ENCODE results near the gene PITX3. TPM values are rescaled to one million over a fixed set of nuclear protein-coding genes. Genes with fewer than 3 reads are reported as not detected.
A peak's percentile ranks its signal among the peaks of the same experiment; 100 is the strongest.
"Not testable (repeated sequence)": the region's sequence is repeated elsewhere in the genome, so short reads cannot be mapped to it uniquely, and the experiment has no call there.

PITX3 gene
- total RNA-seq, 2 donors from 2014 or later = not detected

DNA sequence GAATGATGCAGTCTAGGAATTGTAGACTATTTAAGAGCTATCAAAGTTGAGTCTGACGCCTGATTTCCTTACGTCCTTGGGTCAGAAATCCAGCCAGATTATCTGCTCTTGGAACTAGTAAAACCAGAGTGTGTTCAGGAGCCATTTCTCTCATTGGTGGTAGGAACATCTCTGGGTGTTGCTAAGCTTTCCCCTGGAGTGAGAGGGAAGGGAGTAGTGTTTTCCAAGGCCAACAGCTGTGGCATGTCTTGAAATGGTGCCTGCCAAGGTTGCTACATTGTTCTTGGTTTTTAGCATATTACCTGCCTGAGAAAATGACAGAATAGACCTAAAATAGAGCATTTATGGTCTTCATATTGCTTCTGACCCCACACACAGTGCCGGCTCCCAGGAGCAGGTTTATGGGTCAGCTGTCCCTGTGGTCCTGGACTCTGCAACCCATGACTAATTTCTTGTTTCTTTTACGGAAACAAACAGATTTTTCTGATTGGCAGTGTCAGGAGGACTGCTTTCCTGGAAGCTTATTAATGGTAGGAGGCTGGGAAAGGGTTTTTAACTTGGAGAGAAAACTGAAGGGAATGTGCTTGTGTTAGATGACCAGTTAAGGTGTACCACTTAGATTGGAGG lies 21.5 kb upstream of the PITX3 start:
- intact Hi-C loops (cut with DNase I) = no loop called here
- ATAC-seq = peak in 1 of 2 donors; percentile 27

DNA sequence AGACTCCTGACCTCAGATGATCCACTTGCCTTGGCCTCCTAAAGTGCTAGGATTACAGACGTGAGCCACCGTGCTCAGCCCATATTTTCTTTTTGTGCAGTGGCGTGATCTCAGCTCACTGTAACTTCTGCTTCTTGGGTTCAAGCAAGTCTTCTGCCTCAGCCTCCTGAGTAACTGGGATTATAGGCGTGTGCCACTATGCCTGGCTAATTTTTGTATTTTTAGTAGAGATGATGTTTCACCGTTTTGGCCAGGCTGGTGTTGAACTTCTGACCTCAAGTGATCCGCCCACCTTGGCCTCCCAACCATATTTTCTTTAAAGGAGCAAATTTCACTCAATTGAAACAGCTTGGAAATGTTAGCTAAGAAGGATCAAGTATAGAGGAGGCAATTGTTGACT lies 20.5 kb upstream of the PITX3 start:
- DNase-seq (no peak), ATAC-seq (no peak)
- intact Hi-C loops (cut with DNase I) = no loop called here

More for the DNA sequence above, 21.5 kb upstream of the PITX3 start:
- no peak for DNase-seq

DNA sequence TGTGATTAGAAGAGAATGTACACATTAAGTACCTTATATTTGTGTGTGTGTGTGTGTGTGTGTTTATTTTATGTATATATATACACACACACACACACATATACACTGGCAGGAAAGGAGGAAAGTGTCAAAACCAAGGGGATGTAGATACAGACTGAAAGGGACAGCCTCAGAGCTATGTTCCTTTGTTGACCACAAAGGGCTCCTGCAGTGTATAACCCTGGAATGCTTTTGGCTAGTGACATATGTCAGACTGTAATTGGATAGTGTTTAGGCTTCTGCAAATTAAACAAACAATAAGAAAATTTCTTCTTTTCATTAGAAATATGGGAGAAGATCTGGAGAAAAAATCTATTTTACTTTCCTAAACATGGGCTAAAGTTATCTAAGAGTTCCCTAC lies 19.9 kb upstream of the PITX3 start:
- ATAC-seq (no peak), DNase-seq (no peak)
- intact Hi-C loops (cut with DNase I) = no loop called here

DNA sequence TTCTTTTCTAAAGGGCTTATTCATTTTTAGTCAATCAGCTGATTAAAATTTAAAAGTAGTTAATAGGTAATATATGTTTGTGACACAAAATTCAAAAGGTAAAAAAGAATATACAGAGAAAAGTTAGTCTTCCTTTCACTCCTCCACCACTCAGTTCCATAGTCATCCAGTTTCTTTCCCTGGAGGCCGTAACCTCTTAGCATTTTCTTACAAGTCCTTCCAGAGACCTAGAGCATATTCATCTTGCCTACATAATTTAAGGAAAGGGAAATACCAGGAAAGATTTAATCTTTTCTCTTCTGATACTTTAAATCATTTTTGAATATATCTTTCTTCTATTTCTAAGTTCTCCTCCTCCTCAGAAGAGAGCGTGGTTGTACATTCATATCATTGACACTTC lies 14.1 kb upstream of the PITX3 start:
- DNase-seq (no peak), ATAC-seq (no peak)
- intact Hi-C loops (cut with DNase I) = no loop called here

DNA sequence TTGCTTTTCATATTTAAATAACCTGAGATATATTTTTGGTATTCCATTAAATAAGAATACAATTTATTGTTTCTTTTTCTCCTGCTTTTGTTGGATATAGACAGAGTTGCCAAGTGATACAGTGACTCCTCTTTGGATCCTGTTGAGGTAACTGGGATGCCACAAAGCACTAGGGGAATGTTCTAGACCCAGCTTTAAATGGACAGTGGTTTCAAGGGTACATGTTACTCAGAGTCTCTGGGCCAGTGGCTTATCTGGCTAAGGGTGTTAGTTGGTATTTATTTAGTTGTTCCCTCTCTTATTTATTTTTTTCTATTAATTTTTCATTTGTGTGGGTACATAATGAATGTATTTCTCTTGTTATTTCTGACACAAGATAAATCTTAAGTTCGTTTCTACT lies 13.1 kb upstream of the PITX3 start:
- ATAC-seq (no peak), DNase-seq (no peak)
- intact Hi-C loops (cut with DNase I) = no loop called here

DNA sequence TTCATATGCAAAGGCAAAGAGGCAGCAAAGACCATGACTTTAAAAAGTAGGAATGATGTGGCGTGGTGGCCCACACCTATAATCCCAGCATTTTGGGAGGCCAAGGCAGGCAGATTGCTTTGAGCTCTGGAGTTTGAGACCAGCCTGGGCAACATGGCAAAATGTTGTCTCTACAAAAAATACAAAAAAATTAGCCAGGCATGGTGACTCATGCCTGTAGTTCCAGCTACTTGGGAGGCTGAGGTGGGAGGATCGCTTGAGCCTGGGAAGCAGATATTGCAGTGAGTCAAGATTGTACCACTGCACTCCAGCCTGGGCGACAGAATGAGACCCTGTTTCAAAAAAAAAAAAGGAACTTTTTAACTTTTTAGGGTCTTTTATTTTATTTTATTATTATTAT lies 11.2 kb upstream of the PITX3 start:
- ATAC-seq; intact Hi-C loops (cut with DNase I); DNase-seq: not testable (repeated sequence)

DNA sequence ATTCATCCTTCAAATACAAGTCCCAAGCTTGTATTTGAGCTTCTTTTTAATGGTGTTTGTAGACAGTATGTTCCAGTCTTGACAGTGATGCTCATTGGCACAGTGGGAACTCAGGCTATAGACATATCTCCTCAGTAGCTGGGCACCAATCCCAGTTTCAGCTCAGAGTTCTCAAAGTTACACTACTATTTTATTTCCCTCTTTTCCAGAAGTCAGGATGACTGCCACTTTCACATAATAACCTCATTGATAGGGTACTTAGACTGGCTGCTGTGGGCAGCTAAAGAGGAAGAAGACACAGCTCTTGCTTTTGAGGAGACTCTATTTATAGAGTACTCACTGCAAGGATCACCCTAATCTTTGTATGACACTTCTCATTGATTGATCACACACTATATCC lies 6.4 kb upstream of the PITX3 start:
- intact Hi-C loops (cut with DNase I) = loop anchor here in 1 of 2 donors (10.0 kb wide), 1 partner anchor 47 kb away; no protein-coding TSS in a partner anchor
- no peak for ATAC-seq
- no peak for DNase-seq

DNA sequence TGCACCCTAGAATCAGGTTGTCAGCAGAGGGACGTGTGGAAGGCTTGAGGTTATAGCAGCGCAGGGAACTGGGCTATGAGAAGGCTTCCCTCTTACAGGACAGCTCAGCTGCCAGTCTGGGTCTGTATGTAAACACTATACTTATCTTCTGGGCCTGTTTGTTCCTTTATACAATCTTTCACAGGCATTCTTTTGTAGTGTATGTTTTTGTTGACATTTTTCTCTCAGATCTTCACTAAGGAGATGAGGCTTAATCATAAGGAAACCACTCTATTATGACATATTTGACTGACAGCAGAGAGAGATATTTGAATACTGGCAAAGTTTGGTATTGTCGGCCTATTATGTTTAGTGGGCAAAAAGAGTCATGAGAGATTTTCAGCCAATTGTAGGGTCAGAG lies 4.9 kb upstream of the PITX3 start:
- DNase-seq (no peak), ATAC-seq (no peak)
- intact Hi-C loops (cut with DNase I) = loop anchor here in 1 of 2 donors (10.0 kb wide), 1 partner anchor 49 kb away; no protein-coding TSS in a partner anchor

DNA sequence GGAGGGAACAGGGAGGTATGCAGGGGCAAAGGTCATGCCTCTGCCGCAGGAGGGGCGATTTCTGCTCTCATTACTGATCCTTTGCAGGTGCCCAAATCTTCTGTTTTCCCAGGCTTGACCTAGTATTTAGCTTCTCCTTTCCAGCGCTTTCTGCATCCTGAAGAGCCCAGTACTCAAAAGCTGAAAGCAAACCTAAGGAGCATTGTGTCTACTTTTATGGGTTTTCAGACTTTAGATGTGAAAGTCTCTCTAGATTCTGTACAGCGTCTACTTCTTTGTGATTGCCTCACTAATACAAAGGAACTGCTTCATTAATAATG lies 4.6 kb upstream of the PITX3 start:
- DNase-seq (no peak), ATAC-seq (peak in 1 of 2 donors; percentile 0)
- intact Hi-C loops (cut with DNase I) = loop anchor here in 1 of 2 donors (10.0 kb wide), 1 partner anchor 49 kb away; no protein-coding TSS in a partner anchor

DNA sequence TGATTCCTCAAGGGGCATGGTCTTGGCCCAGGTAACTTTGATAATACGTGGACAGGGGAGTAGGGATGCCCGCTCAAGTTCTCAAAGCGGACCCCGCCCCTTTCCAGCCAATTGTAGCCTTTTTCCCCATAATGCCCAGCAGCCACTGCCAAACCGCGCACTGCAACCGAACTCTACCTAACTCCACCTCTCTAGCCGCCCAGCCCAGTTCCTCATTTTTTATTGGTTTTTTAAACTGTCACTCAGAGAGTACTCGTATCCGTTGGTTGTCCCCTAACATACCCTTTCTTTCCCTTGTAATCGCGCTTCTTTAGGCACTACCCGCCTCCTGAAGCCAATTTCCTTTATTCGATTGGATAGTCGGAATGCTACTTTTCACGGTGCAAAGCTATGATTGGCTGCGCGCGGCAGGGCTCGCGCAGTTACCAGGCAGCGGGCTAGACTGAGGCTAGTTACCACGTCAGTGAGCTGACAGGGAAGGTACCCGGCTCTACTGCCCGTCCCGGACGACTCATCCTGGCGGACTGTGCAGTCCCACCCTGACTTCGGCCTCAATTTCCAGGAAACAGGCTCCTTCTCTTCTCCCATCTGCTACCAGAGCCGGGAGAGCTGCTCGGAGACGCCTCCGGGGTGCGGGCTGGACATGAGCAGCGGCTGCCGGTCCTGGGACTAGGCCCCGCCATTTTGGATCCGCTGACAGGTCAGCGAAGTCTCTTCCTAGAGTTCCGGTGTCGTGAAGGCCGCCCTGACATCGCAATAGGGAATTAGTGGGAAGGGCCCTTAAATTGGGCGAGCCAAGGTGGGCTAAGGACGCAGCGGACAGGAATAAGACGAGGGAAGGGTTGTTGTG lies 4.0 kb upstream of the PITX3 start, which contains the start of gene GBF1:
TSS of gene GBF1 (plus strand) at position 451 of the 850 bp plus-strand sequence. CDS start 13,407 bp downstream, outside the sequence.
- intact Hi-C loops (cut with DNase I) = loop anchor here in 1 of 2 donors (10.0 kb wide), 1 partner anchor 49 kb away; no protein-coding TSS in a partner anchor
- DNase-seq = peak; percentile 93
- ATAC-seq = peak; percentile 91 to 94

DNA sequence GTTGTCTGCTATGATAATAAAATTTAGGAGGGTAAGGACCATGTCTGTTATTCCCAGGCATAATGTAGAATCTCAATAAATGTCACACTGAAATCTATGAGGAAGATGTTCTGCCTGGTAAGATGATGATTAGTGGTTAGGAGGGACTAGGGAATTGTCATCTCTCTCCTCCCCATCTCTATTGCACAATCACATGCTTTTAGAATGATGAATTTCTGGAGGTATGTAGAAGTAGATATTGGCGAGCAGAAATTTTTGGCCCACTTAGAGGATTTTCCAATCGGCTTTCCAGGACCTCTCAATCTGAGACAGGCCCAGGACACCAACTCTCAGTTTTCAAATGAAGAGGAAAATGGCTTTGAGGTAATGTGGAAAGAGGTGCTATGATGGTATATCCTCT lies 2.0 kb upstream of the PITX3 start:
- intact Hi-C loops (cut with DNase I) = loop anchor here in 1 of 2 donors (10.0 kb wide), 1 partner anchor 51 kb away; no protein-coding TSS in a partner anchor
- DNase-seq = no peak
- no peak for ATAC-seq

DNA sequence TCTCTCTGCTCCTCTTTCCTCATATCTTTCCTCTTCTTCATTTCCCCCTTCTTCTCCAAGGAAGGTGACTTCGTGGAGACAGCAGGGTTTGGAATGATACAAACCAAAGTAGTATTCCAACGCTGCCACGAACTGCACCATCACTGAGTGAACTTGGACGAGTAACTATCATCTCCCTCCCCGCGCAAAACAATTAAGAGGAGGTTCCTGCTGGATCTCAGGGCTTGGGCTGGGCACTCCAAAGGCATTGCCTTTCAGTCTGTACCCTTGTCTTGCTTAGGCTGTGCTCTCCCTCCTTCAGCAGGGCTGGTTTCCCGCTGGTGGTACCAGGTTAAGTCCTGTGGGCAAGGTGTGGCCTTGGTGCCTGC lies 790 bp upstream of the PITX3 start:
- no peak for ATAC-seq
- intact Hi-C loops (cut with DNase I) = loop anchor here in 1 of 2 donors (10.0 kb wide), 1 partner anchor 53 kb away; no protein-coding TSS in a partner anchor
- no peak for DNase-seq

DNA sequence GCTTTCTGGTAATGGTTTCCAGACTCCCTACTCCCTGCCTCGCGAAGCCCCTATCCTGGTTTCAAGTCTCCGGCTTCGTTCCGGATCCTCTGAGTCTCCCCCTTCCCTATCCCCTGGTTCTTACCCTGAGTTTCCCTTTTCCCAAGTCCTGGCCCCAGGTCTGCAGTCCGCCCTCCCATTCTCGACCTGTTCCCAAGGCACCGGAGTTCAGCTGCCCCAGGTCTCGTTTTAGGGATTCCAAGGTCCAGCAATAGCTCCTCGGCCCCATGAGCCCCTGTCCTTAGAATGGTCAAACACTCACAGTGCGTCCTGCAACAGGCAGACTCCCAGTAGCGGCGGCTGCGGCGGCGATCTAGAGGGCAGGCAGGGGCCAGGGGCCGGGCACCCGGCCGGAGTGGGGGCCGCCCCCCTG lies 274 bp downstream of the PITX3 start:
- intact Hi-C loops (cut with DNase I) = loop anchor here in 1 of 2 donors (10.0 kb wide), 1 partner anchor 54 kb away; no protein-coding TSS in a partner anchor
- DNase-seq (no peak), ATAC-seq (peak in 1 of 2 donors; percentile 19)

DNA sequence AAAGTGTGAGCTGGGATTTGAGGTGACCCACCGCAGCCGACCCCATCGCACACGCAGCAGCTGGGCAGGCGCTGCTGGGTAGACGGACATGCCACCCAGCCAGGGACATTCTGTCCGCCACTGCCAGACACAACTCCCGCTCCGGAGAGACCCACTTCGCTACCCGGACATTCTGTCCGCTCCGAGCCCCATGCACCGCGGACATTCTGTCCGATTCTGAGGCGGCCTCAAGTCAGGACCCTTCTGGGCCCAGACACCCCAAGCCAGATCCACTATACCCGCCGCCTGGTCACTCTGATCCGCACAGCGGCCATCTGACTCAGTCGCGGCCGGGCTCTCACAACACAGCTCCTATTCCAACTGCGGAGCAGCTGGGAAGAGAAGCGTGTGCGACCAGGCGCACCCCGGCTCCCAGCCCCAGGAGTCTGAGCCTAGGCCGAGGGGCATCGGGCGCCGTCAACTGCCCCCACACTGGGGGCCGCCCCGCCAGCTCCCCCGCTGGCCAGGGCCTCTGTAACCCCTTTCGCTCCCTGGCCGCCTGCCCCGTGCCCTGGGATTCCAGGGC lies 763 bp downstream of the PITX3 start:
- intact Hi-C loops (cut with DNase I) = loop anchor here in 1 of 2 donors (10.0 kb wide), 1 partner anchor 54 kb away; no protein-coding TSS in a partner anchor
- ATAC-seq (peak in 1 of 2 donors; percentile 0), DNase-seq (peak; percentile 45)

DNA sequence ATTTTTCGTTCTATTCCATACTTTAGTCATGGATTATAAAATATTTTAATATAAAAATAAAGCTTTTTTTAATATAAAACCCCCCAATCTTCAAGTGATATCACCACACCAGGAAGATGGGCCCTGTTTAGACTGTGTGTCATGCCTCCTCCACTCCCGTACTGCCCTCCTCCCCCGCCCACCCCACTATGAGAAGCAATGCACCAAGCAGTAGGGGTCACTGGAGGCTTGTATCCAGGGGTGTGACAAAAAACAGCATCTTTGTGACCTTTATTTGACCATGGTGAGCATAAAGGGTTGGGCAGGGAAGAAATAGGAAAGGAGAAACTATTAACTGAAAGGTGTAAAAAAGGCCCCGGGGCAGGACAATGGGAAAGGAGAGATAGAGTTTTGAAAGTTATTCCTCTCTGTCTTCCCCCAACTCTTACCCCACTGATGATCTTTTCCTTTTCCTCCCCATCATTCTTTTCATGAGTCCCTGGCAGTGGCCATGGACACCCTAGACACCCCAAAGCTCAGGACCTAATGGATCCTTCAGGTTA lies 3.5 kb downstream of the PITX3 start:
- no peak for ATAC-seq
- intact Hi-C loops (cut with DNase I) = no loop called here
- no peak for DNase-seq

DNA sequence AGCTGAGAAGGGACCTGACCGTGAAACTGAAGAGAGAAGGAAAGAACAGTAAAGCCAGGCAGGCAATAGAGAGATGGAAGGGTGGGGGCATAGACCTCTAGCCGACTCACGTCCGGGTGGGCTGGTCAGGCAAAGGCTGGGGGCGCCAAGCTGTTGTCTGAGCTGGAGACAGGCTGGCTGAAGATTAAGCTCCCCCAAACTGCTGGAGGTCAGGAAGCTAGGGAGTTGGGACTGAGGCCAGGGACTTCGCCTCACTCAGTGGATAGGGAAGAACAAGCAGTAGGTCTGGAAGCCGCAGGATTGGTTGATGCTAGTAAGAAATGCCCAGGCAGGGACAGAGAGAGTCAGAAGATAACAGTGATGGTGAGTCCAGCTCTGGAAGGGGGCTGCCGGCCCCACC lies 5.3 kb downstream of the PITX3 start:
- no peak for ATAC-seq
- no peak for DNase-seq
- intact Hi-C loops (cut with DNase I) = no loop called here

DNA sequence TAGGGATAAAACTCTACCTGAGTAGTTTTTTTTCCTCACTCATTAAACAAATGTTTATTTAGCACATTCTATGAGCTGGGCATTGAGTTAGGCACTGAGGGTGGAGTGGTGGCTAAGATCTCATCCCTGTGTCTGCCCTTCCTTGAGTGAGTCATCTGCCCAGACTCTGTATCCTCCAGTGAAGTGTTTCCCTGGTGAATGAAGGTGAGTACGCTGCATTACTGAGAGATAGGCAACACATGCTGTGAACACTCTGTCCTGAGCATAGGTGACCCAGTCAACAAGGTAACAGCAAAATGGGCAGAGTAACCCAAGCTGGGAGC lies 5.8 kb downstream of the PITX3 start:
- intact Hi-C loops (cut with DNase I) = no loop called here
- ATAC-seq (peak in 1 of 2 donors; percentile 8), DNase-seq (no peak)

DNA sequence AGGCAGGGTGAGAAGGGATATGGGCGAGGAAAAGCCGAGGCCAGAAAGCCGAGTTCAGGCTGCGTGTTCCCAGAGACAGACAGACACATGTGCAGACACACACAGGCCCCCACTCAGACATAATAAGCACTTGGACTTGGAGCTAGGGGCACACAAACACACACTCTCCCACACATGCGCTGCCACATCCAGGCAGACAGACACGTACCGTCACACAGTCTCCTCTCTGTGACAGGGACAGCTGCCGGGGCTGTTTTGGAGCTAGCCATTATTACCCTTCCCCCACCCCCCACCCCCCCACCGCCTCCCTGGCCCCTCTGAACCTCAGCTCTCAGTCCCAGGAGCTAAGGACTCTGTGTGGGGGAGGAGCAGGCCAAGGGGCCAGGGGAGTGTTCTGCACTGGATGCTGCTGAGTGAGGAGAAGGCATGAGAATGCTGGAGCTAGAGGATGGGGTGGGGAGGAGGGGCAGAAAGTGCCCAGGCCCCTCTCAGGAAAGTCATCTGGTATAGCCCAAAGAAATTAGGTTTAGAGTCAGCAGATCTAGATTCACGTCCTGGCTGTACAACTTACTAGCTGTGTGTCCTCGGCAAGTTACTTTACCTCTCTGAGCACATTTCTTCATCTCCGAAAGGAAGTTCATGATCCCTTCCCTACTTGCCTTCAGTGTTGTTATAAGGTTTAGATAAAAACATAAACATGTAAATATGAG lies 6.3 kb downstream of the PITX3 start:
- no peak for ATAC-seq
- intact Hi-C loops (cut with DNase I) = no loop called here
- no peak for DNase-seq

DNA sequence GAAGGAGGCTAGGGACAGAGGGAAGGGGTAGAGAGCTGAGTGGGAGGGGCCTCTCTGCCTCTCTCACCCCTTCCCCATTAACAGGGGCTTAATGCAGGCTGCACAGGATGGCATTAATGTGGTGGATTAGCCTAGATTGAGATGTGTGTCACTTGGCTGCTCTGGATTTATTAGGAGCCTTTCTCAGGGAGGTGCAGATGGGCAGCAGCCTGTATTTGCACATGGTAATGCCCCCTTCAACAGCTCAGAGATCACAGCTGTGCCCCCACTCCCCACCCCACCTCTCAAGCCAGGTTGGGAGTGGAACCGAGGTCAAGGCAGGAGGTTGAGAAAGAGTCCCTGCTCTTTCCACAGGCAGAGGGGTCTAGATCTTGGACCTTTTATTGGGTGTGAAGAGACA lies 7.3 kb downstream of the PITX3 start:
- ATAC-seq (no peak), DNase-seq (no peak)
- intact Hi-C loops (cut with DNase I) = no loop called here
